Breast epithelium (tissue), 4 donors: Measurements from ENCODE around the gene DCAKD. TPM values are rescaled to one million over a fixed set of nuclear protein-coding genes. Genes with fewer than 3 reads are reported as not detected.

ENCODE experiments used
- DNase-seq, 2 donors: peaks; one replicate each; pipeline ENCODE4 v3.0.0-alpha.2; 2019; ENCODE audit warnings: low spot score in 2 of 2
- H3K27ac ChIP-seq, 2 donors: fragments of 200-600 bp; sonication (generic) in 1 of 2; one replicate each; pipeline ENCODE4 v1.5.1; 2016 to 2019; ENCODE audit warnings: mild to moderate bottlenecking in 1 of 2
- H3K27me3 ChIP-seq, 2 donors: fragments of 200-600 bp; sonication (generic) in 1 of 2; one replicate each; pipeline versions ENCODE4 v1.5.1 to v1.6.0; 2017 to 2019; ENCODE audit warnings: control low read depth in 1 of 2, mild to moderate bottlenecking in 1 of 2
- H3K36me3 ChIP-seq: fragments of 200-600 bp; one replicate; pipeline ENCODE4 v1.5.1; 2019
- H3K4me1 ChIP-seq, 2 donors: fragments of 200-600 bp; sonication (generic); one replicate each; pipeline ENCODE4 v1.5.1; 2016 to 2019; ENCODE audit warnings: control low read depth in 1 of 2
- H3K4me3 ChIP-seq, 3 donors: fragments of 200-600 bp; sonication (generic); 1 replicate in 2 of 3; 2 replicates in 1 of 3; pipeline ENCODE4 v1.5.1; 2016 to 2019; ENCODE audit warnings: mild to moderate bottlenecking in 3 of 3, moderate library complexity in 2 of 3
- H3K9me3 ChIP-seq, 2 donors: fragments of 200-600 bp; sonication (generic) in 1 of 2; one replicate each; pipeline ENCODE4 v1.5.1; 2016 to 2019; ENCODE audit warnings: control low read depth in 1 of 2
- POLR2A ChIP-seq: fragments of 450-650 bp; IDR thresholded peaks from one replicate; pipeline ENCODE4 v1.6.1; 2016; ENCODE audit warnings: antibody characterized with exemption, mild to moderate bottlenecking, moderate library complexity
- POLR2AphosphoS5 ChIP-seq, 3 donors: sonication (generic); formaldehyde crosslinking; IDR thresholded peaks; one replicate each; pipeline ENCODE4 v1.6.1; 2017; ENCODE audit warnings: antibody characterized with exemption in 3 of 3
- intact Hi-C: fragments of 100-400 bp; cut with DNase I; formaldehyde crosslinking; loops from one replicate; pipeline ENCODE4 v1.15.1; 2023; ENCODE audit warnings: low total_unique reads
- total RNA-seq, 3 donors: library from RNA; depleted of rRNA; stranded (reverse); fragments of >200 nt; gene quantifications; one replicate each; pipeline ENCODE4 v1.1.0, GENCODE V29; 2016
- TF ChIP-seq, protein P1 (sequence below), 3 donors: fragments of 450-650 bp; IDR thresholded peaks; one replicate each; pipeline ENCODE4 v1.5.1; 2016 to 2017; ENCODE audit warnings: antibody characterized with exemption in 3 of 3, mild to moderate bottlenecking in 3 of 3, moderate library complexity in 3 of 3

Gene DCAKD
- total RNA-seq, 3 donors from 2014 or later: 44.0 to 76.8 (median 48.2) TPM

GRCh38 chr17:45030733-45031132, 20.7 kb downstream of the DCAKD start:
- no peaks in the 10 kb centered on the region for H3K4me1 ChIP-seq
- no peak overlapping the region for H3K27ac ChIP-seq
- no peaks in the 10 kb centered on the region for H3K36me3 ChIP-seq

GRCh38 chr17:45029758-45030423, 21.5 kb downstream of the DCAKD start:
- no peaks in the 10 kb centered on the region for H3K4me1 ChIP-seq
- intact Hi-C loops: loop anchor here (10.0 kb wide), 1 partner anchor 75 kb away; no protein-coding TSS in a partner anchor
- H3K36me3 ChIP-seq: no peaks in the 10 kb centered on the region
- DNase-seq: no peak
- H3K27ac ChIP-seq: no peak overlapping the region
- no peaks in the 10 kb centered on the region for H3K27me3 ChIP-seq
- no peak overlapping the region for H3K4me3 ChIP-seq
- TF ChIP-seq POLR2AphosphoS5 (IDR thresholded peaks at IDR 0.05): no peak
- TF ChIP-seq POLR2A: no peak
- TF ChIP-seq, protein P1, sequence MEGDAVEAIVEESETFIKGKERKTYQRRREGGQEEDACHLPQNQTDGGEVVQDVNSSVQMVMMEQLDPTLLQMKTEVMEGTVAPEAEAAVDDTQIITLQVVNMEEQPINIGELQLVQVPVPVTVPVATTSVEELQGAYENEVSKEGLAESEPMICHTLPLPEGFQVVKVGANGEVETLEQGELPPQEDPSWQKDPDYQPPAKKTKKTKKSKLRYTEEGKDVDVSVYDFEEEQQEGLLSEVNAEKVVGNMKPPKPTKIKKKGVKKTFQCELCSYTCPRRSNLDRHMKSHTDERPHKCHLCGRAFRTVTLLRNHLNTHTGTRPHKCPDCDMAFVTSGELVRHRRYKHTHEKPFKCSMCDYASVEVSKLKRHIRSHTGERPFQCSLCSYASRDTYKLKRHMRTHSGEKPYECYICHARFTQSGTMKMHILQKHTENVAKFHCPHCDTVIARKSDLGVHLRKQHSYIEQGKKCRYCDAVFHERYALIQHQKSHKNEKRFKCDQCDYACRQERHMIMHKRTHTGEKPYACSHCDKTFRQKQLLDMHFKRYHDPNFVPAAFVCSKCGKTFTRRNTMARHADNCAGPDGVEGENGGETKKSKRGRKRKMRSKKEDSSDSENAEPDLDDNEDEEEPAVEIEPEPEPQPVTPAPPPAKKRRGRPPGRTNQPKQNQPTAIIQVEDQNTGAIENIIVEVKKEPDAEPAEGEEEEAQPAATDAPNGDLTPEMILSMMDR (IDR thresholded peaks at IDR 0.05): no peak
- no peaks in the 10 kb centered on the region for H3K9me3 ChIP-seq

More at GRCh38 chr17:45030733-45031132, 20.7 kb downstream of the DCAKD start:
- no peak for DNase-seq
- TF ChIP-seq, protein P1 (IDR thresholded peaks at IDR 0.05): no peak
- TF ChIP-seq POLR2AphosphoS5 (IDR thresholded peaks at IDR 0.05): no peak
- no peak for TF ChIP-seq POLR2A
- Histone ChIP-seq H3K4me3 (no peak overlapping the region), H3K27me3 (no peaks in the 10 kb centered on the region), H3K9me3 (no peaks in the 10 kb centered on the region)
- intact Hi-C loops: no loop called here

- Histone ChIP-seq H3K9me3 (no peaks in the 10 kb centered on the region), H3K36me3 (no peaks in the 10 kb centered on the region), H3K27ac (no peak overlapping the region), H3K4me1 (no peaks in the 10 kb centered on the region), H3K4me3 (no peak overlapping the region), H3K27me3 (no peaks in the 10 kb centered on the region)
- TF ChIP-seq POLR2A (no peak), POLR2AphosphoS5 (IDR thresholded peaks at IDR 0.05) (no peak)
- TF ChIP-seq, protein P1 (IDR thresholded peaks at IDR 0.05): no peak
- no peak for DNase-seq
- intact Hi-C loops: loop anchor here (10.0 kb wide), 1 partner anchor 76 kb away; no protein-coding TSS in a partner anchor
These were observed 22.3 kb downstream of the DCAKD start for GRCh38 chr17:45029096-45029495.

DNA sequence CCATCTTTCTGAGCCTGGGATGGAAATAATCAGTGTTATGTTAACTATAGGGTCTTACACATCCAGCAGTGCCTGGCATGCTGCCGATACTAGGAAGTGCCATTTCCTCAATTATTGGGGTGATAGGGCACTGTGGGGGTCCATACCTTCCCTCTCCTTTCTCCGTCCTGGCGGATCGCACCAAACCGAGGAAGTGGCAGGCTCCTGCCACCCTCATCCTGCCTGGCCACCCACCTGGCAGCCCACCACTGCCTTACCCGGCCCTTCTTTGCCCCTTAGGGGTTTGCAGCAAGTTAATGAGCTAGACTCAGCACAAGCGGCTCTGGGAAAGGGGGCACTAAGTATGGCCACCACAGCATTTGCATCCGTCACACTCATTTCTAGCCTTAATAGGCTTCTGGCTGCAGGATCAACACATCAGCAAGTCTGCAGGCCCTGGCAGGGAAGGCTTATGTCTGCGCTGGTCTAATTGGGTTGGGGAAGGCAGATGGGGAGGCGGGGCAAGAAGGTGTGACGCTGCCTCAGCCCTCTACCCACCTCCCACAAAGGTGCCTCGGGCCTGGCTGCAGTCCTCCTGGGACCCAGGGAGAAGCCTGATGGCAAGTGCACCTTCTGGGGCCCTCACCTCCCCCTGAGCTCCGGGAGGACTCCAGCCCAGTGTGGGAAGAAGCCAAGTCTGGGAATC, 28.6 kb downstream of the DCAKD start:
- Histone ChIP-seq H3K4me1 (peaks cover 7 to 13% of the 10 kb centered on the region in 2 donors), H3K4me3 (no peak overlapping the region), H3K36me3 (no peaks in the 10 kb centered on the region), H3K27ac (peak overlapping the region; percentile 78 to 87), H3K9me3 (no peaks in the 10 kb centered on the region), H3K27me3 (no peaks in the 10 kb centered on the region)
- DNase-seq: no peak
- TF ChIP-seq, protein P1 (IDR thresholded peaks at IDR 0.05): no peak
- TF ChIP-seq POLR2A: no peak
- no peak for TF ChIP-seq POLR2AphosphoS5 (IDR thresholded peaks at IDR 0.05)
- intact Hi-C loops: loop anchor here (5.0 to 10.0 kb wide), 2 partner anchors 82 to 105 kb away; partner anchors contain the start of gene GFAP

- peaks cover 7 to 13% of the 10 kb centered on the region in 2 donors for H3K4me1 ChIP-seq
- H3K27ac ChIP-seq: peak overlapping the region; percentile 78 to 87
- no peaks in the 10 kb centered on the region for H3K36me3 ChIP-seq
- TF ChIP-seq, protein P1 (IDR thresholded peaks at IDR 0.05): no peak
- no peak for TF ChIP-seq POLR2A
- no peak for TF ChIP-seq POLR2AphosphoS5 (IDR thresholded peaks at IDR 0.05)
- no peaks in the 10 kb centered on the region for H3K27me3 ChIP-seq
- DNase-seq: no peak
- peak overlapping the region in 2 of 3 donors; percentile 45 to 60 for H3K4me3 ChIP-seq
- intact Hi-C loops: loop anchor here (5.0 to 10.0 kb wide), 2 partner anchors 83 to 105 kb away; partner anchors contain the start of gene GFAP
- no peaks in the 10 kb centered on the region for H3K9me3 ChIP-seq
These were observed 29.2 kb downstream of the DCAKD start for GRCh38 chr17:45022288-45022648.
